ENCODE data around the gene SLC49A4. TPM values are rescaled to one million over a fixed set of nuclear protein-coding genes. Genes with fewer than 3 reads are reported as not detected.

SLC49A4 gene
- polyA plus RNA-seq, 1 of the 3 experiments (the other 2 are of a cell fraction): 6.4 TPM

DNA sequence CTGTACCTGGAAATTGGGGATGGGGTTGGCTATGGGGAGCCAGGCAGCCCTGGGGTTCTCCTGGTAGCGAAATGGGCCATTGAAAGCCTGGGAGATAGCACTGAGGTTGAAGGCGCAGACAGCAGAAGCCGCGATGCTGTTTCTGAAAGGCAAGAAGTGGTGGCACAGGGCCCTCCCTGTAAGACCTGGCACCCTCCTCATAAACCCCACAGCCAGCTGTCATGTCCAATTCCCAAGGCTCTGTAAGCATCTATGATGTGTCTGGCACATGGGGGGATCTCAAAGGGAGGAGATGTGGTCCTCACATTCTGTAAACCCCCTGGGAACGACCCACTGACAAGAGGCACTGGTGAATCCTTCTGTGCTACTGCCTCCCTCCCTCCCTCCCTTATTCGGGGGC, 128.7 kb downstream of the SLC49A4 start:
- Histone ChIP-seq H2AFZ (ENCODE audit: low read depth) (no peak overlapping the region), H3K9me2 (no peaks in the 10 kb centered on the region), H3K4me2 (no peak overlapping the region), H3K9me3 (no peaks in the 10 kb centered on the region), H3K79me2 (ENCODE audit: insufficient read depth) (no peaks in the 10 kb centered on the region), H3K27ac (ENCODE audit: low read depth in 2 of 2, low read length in 1 of 2) (no peak overlapping the region), H3K4me1 (ENCODE audit: control insufficient read depth in 1 of 2, insufficient read depth in 2 of 2, low read depth in 1 of 2, low read length in 1 of 2) (peaks cover 0 to 2% of the 10 kb centered on the region in 2 experiments; a peak in 1 of 4 replicates), H3F3A (replicated peaks; ENCODE audit: insufficient read depth) (no peaks in the 10 kb centered on the region), H4K20me1 (ENCODE audit: insufficient read depth) (no peaks in the 10 kb centered on the region), H3K4me3 (ENCODE audit: low read depth in 2 of 2, low read length in 1 of 2) (no peak overlapping the region), H3K36me3 (replicated peaks in 1 of 2; ENCODE audit: control insufficient read depth in 1 of 2, insufficient read depth in 2 of 2, low read length in 1 of 2) (no peaks in the 10 kb centered on the region), H3K9ac (no peak overlapping the region), H3K27me3 (ENCODE audit: insufficient read depth) (no peaks in the 10 kb centered on the region; the same call in 1 of the 2 replicates)
- ChIA-PET CTCF (no interaction called here), POLR2A (no interaction called here)
- 68% methylated on average over 6 of the region's 6 CpGs for WGBS (ENCODE audit: low lambda C conversion rate)
- TF ChIP-seq SMC3 (IDR thresholded peaks at IDR 0.05; ENCODE audit: low read depth, low read length) (no peak), TAF1 (IDR thresholded peaks at IDR 0.05; ENCODE audit: borderline replicate concordance, low read depth, low read length) (no peak), MXI1 (IDR thresholded peaks at IDR 0.05; ENCODE audit: low read depth, low read length) (no peak), EZH2phosphoT487 (IDR thresholded peaks at IDR 0.05; ENCODE audit: borderline replicate concordance, low read depth) (no peak), RFX5 (IDR thresholded peaks at IDR 0.05; ENCODE audit: low read length) (no peak), NFIC (IDR thresholded peaks at IDR 0.05; ENCODE audit: borderline replicate concordance) (no peak), CHD2 (IDR thresholded peaks at IDR 0.05; ENCODE audit: low read length, partially characterized antibody) (no peak), GABPA (IDR thresholded peaks at IDR 0.05; ENCODE audit: low read depth) (no peak)
- TF ChIP-seq, protein P1, sequence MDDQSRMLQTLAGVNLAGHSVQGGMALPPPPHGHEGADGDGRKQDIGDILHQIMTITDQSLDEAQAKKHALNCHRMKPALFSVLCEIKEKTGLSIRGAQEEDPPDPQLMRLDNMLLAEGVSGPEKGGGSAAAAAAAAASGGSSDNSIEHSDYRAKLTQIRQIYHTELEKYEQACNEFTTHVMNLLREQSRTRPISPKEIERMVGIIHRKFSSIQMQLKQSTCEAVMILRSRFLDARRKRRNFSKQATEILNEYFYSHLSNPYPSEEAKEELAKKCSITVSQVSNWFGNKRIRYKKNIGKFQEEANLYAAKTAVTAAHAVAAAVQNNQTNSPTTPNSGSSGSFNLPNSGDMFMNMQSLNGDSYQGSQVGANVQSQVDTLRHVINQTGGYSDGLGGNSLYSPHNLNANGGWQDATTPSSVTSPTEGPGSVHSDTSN (IDR thresholded peaks at IDR 0.05): no peak
- TF ChIP-seq, protein P2, sequence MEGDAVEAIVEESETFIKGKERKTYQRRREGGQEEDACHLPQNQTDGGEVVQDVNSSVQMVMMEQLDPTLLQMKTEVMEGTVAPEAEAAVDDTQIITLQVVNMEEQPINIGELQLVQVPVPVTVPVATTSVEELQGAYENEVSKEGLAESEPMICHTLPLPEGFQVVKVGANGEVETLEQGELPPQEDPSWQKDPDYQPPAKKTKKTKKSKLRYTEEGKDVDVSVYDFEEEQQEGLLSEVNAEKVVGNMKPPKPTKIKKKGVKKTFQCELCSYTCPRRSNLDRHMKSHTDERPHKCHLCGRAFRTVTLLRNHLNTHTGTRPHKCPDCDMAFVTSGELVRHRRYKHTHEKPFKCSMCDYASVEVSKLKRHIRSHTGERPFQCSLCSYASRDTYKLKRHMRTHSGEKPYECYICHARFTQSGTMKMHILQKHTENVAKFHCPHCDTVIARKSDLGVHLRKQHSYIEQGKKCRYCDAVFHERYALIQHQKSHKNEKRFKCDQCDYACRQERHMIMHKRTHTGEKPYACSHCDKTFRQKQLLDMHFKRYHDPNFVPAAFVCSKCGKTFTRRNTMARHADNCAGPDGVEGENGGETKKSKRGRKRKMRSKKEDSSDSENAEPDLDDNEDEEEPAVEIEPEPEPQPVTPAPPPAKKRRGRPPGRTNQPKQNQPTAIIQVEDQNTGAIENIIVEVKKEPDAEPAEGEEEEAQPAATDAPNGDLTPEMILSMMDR (IDR thresholded peaks at IDR 0.05): no peak
- TF ChIP-seq, protein P3, sequence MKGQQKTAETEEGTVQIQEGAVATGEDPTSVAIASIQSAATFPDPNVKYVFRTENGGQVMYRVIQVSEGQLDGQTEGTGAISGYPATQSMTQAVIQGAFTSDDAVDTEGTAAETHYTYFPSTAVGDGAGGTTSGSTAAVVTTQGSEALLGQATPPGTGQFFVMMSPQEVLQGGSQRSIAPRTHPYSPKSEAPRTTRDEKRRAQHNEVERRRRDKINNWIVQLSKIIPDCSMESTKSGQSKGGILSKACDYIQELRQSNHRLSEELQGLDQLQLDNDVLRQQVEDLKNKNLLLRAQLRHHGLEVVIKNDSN (IDR thresholded peaks at IDR 0.05; ENCODE audit: borderline replicate concordance, low read depth): no peak
- TF ChIP-seq, protein P4, sequence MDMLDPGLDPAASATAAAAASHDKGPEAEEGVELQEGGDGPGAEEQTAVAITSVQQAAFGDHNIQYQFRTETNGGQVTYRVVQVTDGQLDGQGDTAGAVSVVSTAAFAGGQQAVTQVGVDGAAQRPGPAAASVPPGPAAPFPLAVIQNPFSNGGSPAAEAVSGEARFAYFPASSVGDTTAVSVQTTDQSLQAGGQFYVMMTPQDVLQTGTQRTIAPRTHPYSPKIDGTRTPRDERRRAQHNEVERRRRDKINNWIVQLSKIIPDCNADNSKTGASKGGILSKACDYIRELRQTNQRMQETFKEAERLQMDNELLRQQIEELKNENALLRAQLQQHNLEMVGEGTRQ (IDR thresholded peaks at IDR 0.05; ENCODE audit: borderline replicate concordance, low read depth, low read length): no peak
- DNase-seq: no peak

DNA sequence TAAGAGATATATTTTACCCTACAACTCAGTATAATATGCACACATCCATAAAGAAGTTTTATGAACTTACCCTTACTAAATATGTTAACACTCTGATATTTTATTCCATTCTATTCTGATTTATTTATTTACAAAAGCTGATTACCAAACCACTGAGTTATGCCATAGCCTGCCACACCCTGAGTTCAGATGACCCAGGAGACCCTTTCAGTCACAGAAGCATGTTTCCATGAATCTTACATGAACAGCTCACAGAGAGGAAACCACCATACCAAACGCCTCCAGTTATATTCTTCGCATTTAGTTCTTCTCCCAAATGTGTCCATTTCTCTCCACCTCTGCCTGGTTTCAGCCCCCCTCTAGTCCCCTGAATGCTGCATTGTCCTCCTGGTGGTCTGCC, 129.2 kb downstream of the SLC49A4 start:
- ChIA-PET CTCF (no interaction called here), POLR2A (no interaction called here)
- H3K27ac ChIP-seq (ENCODE audit: low read depth in 2 of 2, low read length in 1 of 2): no peak overlapping the region
- H3K4me2 ChIP-seq: no peak overlapping the region
- DNase-seq: no peak
- WGBS (ENCODE audit: low lambda C conversion rate): 84% methylated on average over 2 of the region's 2 CpGs
- TF ChIP-seq TAF1 (IDR thresholded peaks at IDR 0.05; ENCODE audit: borderline replicate concordance, low read depth, low read length) (no peak), SMC3 (IDR thresholded peaks at IDR 0.05; ENCODE audit: low read depth, low read length) (no peak), SIN3A (IDR thresholded peaks at IDR 0.05; ENCODE audit: borderline replicate concordance, low read depth, low read length) (no peak), NRF1 (IDR thresholded peaks at IDR 0.05; ENCODE audit: low read depth, low read length) (no peak), EZH2phosphoT487 (IDR thresholded peaks at IDR 0.05; ENCODE audit: borderline replicate concordance, low read depth) (no peak), POLR2AphosphoS5 (IDR thresholded peaks at IDR 0.05; ENCODE audit: low read depth, low read length) (no peak), FOXM1 (IDR thresholded peaks at IDR 0.05; ENCODE audit: low read depth) (no peak), NFIC (IDR thresholded peaks at IDR 0.05; ENCODE audit: borderline replicate concordance) (no peak)
- TF ChIP-seq, protein P5, sequence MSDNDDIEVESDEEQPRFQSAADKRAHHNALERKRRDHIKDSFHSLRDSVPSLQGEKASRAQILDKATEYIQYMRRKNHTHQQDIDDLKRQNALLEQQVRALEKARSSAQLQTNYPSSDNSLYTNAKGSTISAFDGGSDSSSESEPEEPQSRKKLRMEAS (IDR thresholded peaks at IDR 0.05; ENCODE audit: low read depth): no peak
- TF ChIP-seq, protein P6, sequence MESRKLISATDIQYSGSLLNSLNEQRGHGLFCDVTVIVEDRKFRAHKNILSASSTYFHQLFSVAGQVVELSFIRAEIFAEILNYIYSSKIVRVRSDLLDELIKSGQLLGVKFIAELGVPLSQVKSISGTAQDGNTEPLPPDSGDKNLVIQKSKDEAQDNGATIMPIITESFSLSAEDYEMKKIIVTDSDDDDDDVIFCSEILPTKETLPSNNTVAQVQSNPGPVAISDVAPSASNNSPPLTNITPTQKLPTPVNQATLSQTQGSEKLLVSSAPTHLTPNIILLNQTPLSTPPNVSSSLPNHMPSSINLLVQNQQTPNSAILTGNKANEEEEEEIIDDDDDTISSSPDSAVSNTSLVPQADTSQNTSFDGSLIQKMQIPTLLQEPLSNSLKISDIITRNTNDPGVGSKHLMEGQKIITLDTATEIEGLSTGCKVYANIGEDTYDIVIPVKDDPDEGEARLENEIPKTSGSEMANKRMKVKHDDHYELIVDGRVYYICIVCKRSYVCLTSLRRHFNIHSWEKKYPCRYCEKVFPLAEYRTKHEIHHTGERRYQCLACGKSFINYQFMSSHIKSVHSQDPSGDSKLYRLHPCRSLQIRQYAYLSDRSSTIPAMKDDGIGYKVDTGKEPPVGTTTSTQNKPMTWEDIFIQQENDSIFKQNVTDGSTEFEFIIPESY (IDR thresholded peaks at IDR 0.05; ENCODE audit: borderline replicate concordance, low read depth): no peak
- TF ChIP-seq, protein P4 (IDR thresholded peaks at IDR 0.05; ENCODE audit: borderline replicate concordance, low read depth, low read length): no peak
- H3K27me3 ChIP-seq (ENCODE audit: insufficient read depth): no peaks in the 10 kb centered on the region; the same call in 1 of the 2 replicates
- no peaks in the 10 kb centered on the region for H3K79me2 ChIP-seq (ENCODE audit: insufficient read depth)
- H2AFZ ChIP-seq (ENCODE audit: low read depth): no peak overlapping the region
- H3K9me2 ChIP-seq: no peaks in the 10 kb centered on the region
- no peaks in the 10 kb centered on the region for H4K20me1 ChIP-seq (ENCODE audit: insufficient read depth)
- H3K4me1 ChIP-seq (ENCODE audit: control insufficient read depth in 1 of 2, insufficient read depth in 2 of 2, low read depth in 1 of 2, low read length in 1 of 2): peaks cover 0 to 6% of the 10 kb centered on the region in 2 experiments; a peak in 1 of 4 replicates
- H3K4me3 ChIP-seq (ENCODE audit: low read depth in 2 of 2, low read length in 1 of 2): no peak overlapping the region
- no peaks in the 10 kb centered on the region for H3K9me3 ChIP-seq
- H3F3A ChIP-seq (replicated peaks; ENCODE audit: insufficient read depth): no peaks in the 10 kb centered on the region
- H3K9ac ChIP-seq: no peak overlapping the region
- no peaks in the 10 kb centered on the region for H3K36me3 ChIP-seq (replicated peaks in 1 of 2; ENCODE audit: control insufficient read depth in 1 of 2, insufficient read depth in 2 of 2, low read length in 1 of 2)

All from SK-N-SH (cell line).